Effector memory CD8-positive, alpha-beta T cell (primary cell): ENCODE results near the gene FAM50A.

ENCODE experiments used
- ATAC-seq: fragments of 150-1000 bp; cut with Tn5 transposase; replicated peaks from 2 replicates; pipeline ENCODE4 v1.10.0; 2021; ENCODE audit warnings: mild to moderate bottlenecking, moderate library complexity
- DNase-seq, 3 experiments: peaks; one replicate each; pipeline ENCODE4 v3.0.0; 2021
- H3K27ac Mint-ChIP-seq, 2 donors: one replicate each; pipeline ENCODE4 v1.8.0; 2022; ENCODE audit warnings: mild to moderate bottlenecking in 2 of 2, mixed read lengths in 2 of 2, moderate library complexity in 2 of 2
- H3K27me3 Mint-ChIP-seq, 2 donors: one replicate each; pipeline ENCODE4 v1.8.0; 2022; ENCODE audit warnings: mixed read lengths in 2 of 2
- H3K36me3 Mint-ChIP-seq: one replicate; pipeline ENCODE4 v1.8.0; 2022; ENCODE audit warnings: mild to moderate bottlenecking, moderate library complexity, mixed read lengths; ENCODE audit not compliant: insufficient read depth
- H3K4me1 Mint-ChIP-seq, 2 donors: one replicate each; pipeline ENCODE4 v1.8.0; 2022; ENCODE audit warnings: low read depth in 2 of 2, mixed read lengths in 2 of 2
- H3K4me3 Mint-ChIP-seq, 2 donors: one replicate each; pipeline ENCODE4 v1.8.0; 2022; ENCODE audit warnings: mild to moderate bottlenecking in 2 of 2, mixed read lengths in 2 of 2, moderate library complexity in 2 of 2
- H3K9me3 Mint-ChIP-seq, 2 donors: one replicate each; pipeline ENCODE4 v1.8.0; 2022; ENCODE audit warnings: mixed read lengths in 2 of 2

FAM50A gene

GRCh38 chrX:154403192-154403591 is 40.7 kb upstream of the FAM50A start:
- H3K36me3 Mint-ChIP-seq, result peaks cover 52% of the 10 kb centered on the region
- H3K4me3 Mint-ChIP-seq, result no peak overlapping the region
- DNase-seq (no peak), ATAC-seq (no peak)
- H3K4me1 Mint-ChIP-seq, result peaks cover 12 to 17% of the 10 kb centered on the region in 2 donors
- H3K9me3 Mint-ChIP-seq, result no peaks in the 10 kb centered on the region
- H3K27me3 Mint-ChIP-seq, result no peaks in the 10 kb centered on the region
- H3K27ac Mint-ChIP-seq, result no peak overlapping the region

- peaks cover 46% of the 10 kb centered on the region for H3K36me3 Mint-ChIP-seq
- H3K9me3 Mint-ChIP-seq, result no peaks in the 10 kb centered on the region
- no peak for DNase-seq
- no peak overlapping the region for H3K27ac Mint-ChIP-seq
- no peaks in the 10 kb centered on the region for H3K27me3 Mint-ChIP-seq
- no peak for ATAC-seq
- H3K4me1 Mint-ChIP-seq, result peaks cover 7 to 15% of the 10 kb centered on the region in 2 donors
- H3K4me3 Mint-ChIP-seq, result no peak overlapping the region
These were observed 40.1 kb upstream of the FAM50A start for GRCh38 chrX:154403858-154404257.

- Mint-ChIP-seq H3K9me3 (no peaks in the 10 kb centered on the region), H3K4me3 (no peak overlapping the region), H3K4me1 (peaks cover 2 to 9% of the 10 kb centered on the region in 2 donors), H3K27me3 (no peaks in the 10 kb centered on the region), H3K27ac (no peak overlapping the region), H3K36me3 (peaks cover 37% of the 10 kb centered on the region)
- DNase-seq, result no peak
- no peak for ATAC-seq
These were observed 39.2 kb upstream of the FAM50A start for GRCh38 chrX:154404625-154405192.

GRCh38 chrX:154408659-154409221 is 35.2 kb upstream of the FAM50A start:
- DNase-seq (no peak), ATAC-seq (no peak)
- peaks cover 11% of the 10 kb centered on the region in 2 donors for H3K4me1 Mint-ChIP-seq
- no peaks in the 10 kb centered on the region for H3K9me3 Mint-ChIP-seq
- no peaks in the 10 kb centered on the region for H3K27me3 Mint-ChIP-seq
- H3K4me3 Mint-ChIP-seq, result peak overlapping the region; percentile 62 to 67
- H3K27ac Mint-ChIP-seq, result peak overlapping the region; percentile 44 to 89
- H3K36me3 Mint-ChIP-seq, result peaks cover 8% of the 10 kb centered on the region

GRCh38 chrX:154409222-154409871 is 34.6 kb upstream of the FAM50A start, which contains the start of gene DNASE1L1:
DNASE1L1 (minus strand) TSS chrX:154409254; CDS start chrX:154405568, 3,686 bp downstream.
- Mint-ChIP-seq H3K27ac (peak within 1 kb of the TSS; percentile 44 to 89), H3K27me3 (no peaks in the 10 kb centered on the region), H3K36me3 (peaks cover 12% of the 10 kb centered on the region), H3K4me1 (peaks cover 11% of the 10 kb centered on the region in 2 donors), H3K9me3 (no peaks in the 10 kb centered on the region), H3K4me3 (peak within 1 kb of the TSS; percentile 62 to 67)
- DNase-seq (no peak), ATAC-seq (no peak)

GRCh38 chrX:154411981-154412340 is 32.0 kb upstream of the FAM50A start:
- Mint-ChIP-seq H3K27me3 (no peaks in the 10 kb centered on the region), H3K9me3 (no peaks in the 10 kb centered on the region), H3K27ac (peak overlapping the region in 1 of 2 donors; percentile 86), H3K4me3 (peak overlapping the region; percentile 76 to 92), H3K36me3 (peaks cover 7% of the 10 kb centered on the region), H3K4me1 (peaks cover 11% of the 10 kb centered on the region in 2 donors)
- DNase-seq, result no peak
- ATAC-seq, result peak; percentile 57

- H3K27me3 Mint-ChIP-seq, result no peaks in the 10 kb centered on the region
- peak overlapping the region in 1 of 2 donors; percentile 86 for H3K27ac Mint-ChIP-seq
- H3K4me1 Mint-ChIP-seq, result peaks cover 11% of the 10 kb centered on the region in 2 donors
- H3K4me3 Mint-ChIP-seq, result peak overlapping the region; percentile 76 to 92
- H3K36me3 Mint-ChIP-seq, result peaks cover 5% of the 10 kb centered on the region
- peak; percentile 61 for ATAC-seq
- DNase-seq, result peak in 1 of 3 experiments; percentile 17
- no peaks in the 10 kb centered on the region for H3K9me3 Mint-ChIP-seq
These were observed 31.5 kb upstream of the FAM50A start for GRCh38 chrX:154412468-154412867.

GRCh38 chrX:154413142-154413541 is 30.8 kb upstream of the FAM50A start:
- ATAC-seq, result no peak
- Mint-ChIP-seq H3K4me3 (no peak overlapping the region), H3K27me3 (no peaks in the 10 kb centered on the region), H3K36me3 (peaks cover 5% of the 10 kb centered on the region), H3K4me1 (peaks cover 11% of the 10 kb centered on the region in 2 donors), H3K27ac (peak overlapping the region in 1 of 2 donors; percentile 86), H3K9me3 (no peaks in the 10 kb centered on the region)
- DNase-seq, result no peak

- Mint-ChIP-seq H3K27ac (no peak overlapping the region), H3K36me3 (peaks cover 11% of the 10 kb centered on the region), H3K4me3 (no peak overlapping the region), H3K27me3 (no peaks in the 10 kb centered on the region), H3K9me3 (no peaks in the 10 kb centered on the region), H3K4me1 (peaks cover 3 to 6% of the 10 kb centered on the region in 2 donors)
- no peak for DNase-seq
- no peak for ATAC-seq
These were observed 26.8 kb upstream of the FAM50A start for GRCh38 chrX:154417157-154417556.

- Mint-ChIP-seq H3K36me3 (peaks cover 5% of the 10 kb centered on the region), H3K27me3 (no peaks in the 10 kb centered on the region), H3K4me3 (no peak overlapping the region), H3K27ac (no peak overlapping the region), H3K9me3 (no peaks in the 10 kb centered on the region), H3K4me1 (no peaks in the 10 kb centered on the region)
- ATAC-seq (no peak), DNase-seq (no peak)
These were observed 24.8 kb upstream of the FAM50A start for GRCh38 chrX:154419189-154419588.

- Mint-ChIP-seq H3K27me3 (no peaks in the 10 kb centered on the region), H3K4me1 (no peaks in the 10 kb centered on the region), H3K9me3 (no peaks in the 10 kb centered on the region), H3K4me3 (no peak overlapping the region), H3K27ac (no peak overlapping the region), H3K36me3 (peaks cover 5% of the 10 kb centered on the region)
- no peak for DNase-seq
- no peak for ATAC-seq
These were observed 24.1 kb upstream of the FAM50A start for GRCh38 chrX:154419688-154420401.

- DNase-seq (no peak), ATAC-seq (no peak)
- H3K36me3 Mint-ChIP-seq, result peaks cover 5% of the 10 kb centered on the region
- H3K4me1 Mint-ChIP-seq, result no peaks in the 10 kb centered on the region
- no peak overlapping the region for H3K27ac Mint-ChIP-seq
- no peaks in the 10 kb centered on the region for H3K9me3 Mint-ChIP-seq
- no peak overlapping the region for H3K4me3 Mint-ChIP-seq
- no peaks in the 10 kb centered on the region for H3K27me3 Mint-ChIP-seq
These were observed 23.6 kb upstream of the FAM50A start for GRCh38 chrX:154420402-154420756.

- Mint-ChIP-seq H3K36me3 (peaks cover 12% of the 10 kb centered on the region), H3K27ac (peak overlapping the region; percentile 44 to 86), H3K4me1 (peaks cover 15 to 19% of the 10 kb centered on the region in 2 donors), H3K27me3 (no peaks in the 10 kb centered on the region), H3K4me3 (no peak overlapping the region), H3K9me3 (no peaks in the 10 kb centered on the region)
- ATAC-seq, result no peak
- no peak for DNase-seq
These were observed 16.8 kb upstream of the FAM50A start for GRCh38 chrX:154426916-154427770.
